SU-DHL-6 (cell line): Measurements from ENCODE around the gene LHPP.

Experiments used
- EZH2phosphoT487 ChIP-seq: fragments of 200-600 bp; sonication (generic), shearing (Covaris generic); conservative IDR thresholded peaks from 2 replicates; pipeline ENCODE4 v1.6.1; 2018; ENCODE audit warnings: mild to moderate bottlenecking, antibody characterized with exemption, low read length, moderate library complexity, mixed read lengths
- TF ChIP-seq, protein P1 (sequence below): fragments of 200-600 bp; sonication (generic); IDR thresholded peaks from one replicate; pipeline ENCODE4 v1.5.1; 2017; ENCODE audit warnings: antibody characterized with exemption, mild to moderate bottlenecking, low read length, moderate library complexity; ENCODE audit not compliant: insufficient read depth, poor library complexity, severe bottlenecking

DNA sequence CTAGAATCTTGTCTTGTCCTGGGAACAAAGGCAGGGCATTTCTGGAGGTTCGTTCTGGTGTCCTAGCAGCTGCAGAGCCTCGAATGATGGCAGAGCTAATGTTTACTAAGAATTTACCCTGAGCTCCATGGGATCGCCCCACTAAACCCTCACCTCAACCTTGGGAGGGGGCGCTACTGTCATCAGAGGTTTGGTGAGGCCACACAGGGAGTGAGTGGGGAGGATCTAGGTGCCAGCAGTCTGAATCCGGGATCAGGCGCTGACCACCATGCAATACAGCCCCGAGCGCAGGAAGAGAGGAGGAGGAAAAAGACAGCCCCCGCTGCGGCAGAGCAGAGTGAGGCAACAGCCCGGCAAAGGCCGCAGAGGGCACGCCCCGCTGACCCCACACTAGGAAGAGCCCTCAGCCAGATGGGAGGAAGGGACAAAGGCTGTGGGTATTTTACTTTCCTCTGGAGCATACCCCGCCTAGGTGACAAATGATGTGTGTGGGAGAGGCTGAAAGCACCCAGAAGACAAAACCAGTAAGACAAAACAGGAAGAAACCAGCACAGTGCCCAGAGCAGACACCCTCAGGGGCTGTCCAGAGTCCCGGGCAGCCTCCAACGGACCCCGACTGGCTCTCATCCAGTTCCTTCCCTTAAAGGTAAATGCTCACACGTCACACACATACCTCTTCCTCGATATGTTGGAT lies 179.1 kb downstream of the LHPP start:
- TF ChIP-seq, protein P1, sequence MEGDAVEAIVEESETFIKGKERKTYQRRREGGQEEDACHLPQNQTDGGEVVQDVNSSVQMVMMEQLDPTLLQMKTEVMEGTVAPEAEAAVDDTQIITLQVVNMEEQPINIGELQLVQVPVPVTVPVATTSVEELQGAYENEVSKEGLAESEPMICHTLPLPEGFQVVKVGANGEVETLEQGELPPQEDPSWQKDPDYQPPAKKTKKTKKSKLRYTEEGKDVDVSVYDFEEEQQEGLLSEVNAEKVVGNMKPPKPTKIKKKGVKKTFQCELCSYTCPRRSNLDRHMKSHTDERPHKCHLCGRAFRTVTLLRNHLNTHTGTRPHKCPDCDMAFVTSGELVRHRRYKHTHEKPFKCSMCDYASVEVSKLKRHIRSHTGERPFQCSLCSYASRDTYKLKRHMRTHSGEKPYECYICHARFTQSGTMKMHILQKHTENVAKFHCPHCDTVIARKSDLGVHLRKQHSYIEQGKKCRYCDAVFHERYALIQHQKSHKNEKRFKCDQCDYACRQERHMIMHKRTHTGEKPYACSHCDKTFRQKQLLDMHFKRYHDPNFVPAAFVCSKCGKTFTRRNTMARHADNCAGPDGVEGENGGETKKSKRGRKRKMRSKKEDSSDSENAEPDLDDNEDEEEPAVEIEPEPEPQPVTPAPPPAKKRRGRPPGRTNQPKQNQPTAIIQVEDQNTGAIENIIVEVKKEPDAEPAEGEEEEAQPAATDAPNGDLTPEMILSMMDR: no peak
- no peak for TF ChIP-seq EZH2phosphoT487
